K562 (cell line): ENCODE measurements around the gene GNPTAB. TPM values are rescaled to one million over a fixed set of nuclear protein-coding genes. Genes with fewer than 3 reads are reported as not detected.

Experiments used
- DMBX1 ChIP-seq: fragments of 250-450 bp; sonication (Bioruptor Pico); IDR thresholded peaks from 2 replicates; pipeline ENCODE4 v1.8.0; 2022; ENCODE audit warnings: inconsistent platforms, mild to moderate bottlenecking, moderate library complexity, borderline replicate concordance
- EZH2 ChIP-seq: IDR thresholded peaks from 2 replicates; pipeline ENCODE4 v1.6.1; 2012; ENCODE audit warnings: low read depth, mild to moderate bottlenecking, inconsistent platforms, low read length, borderline replicate concordance
- HLTF ChIP-seq: fragments of 450-650 bp; IDR thresholded peaks from 2 replicates; pipeline ENCODE4 v1.6.1; 2016
- KDM1A ChIP-seq, 2 experiments: fragments of 450-650 bp; IDR thresholded peaks; 2 replicates each; pipeline ENCODE4 v1.6.1; 2016; ENCODE audit warnings: mild to moderate bottlenecking in 2 of 2
- LARP7 ChIP-seq: fragments of 450-650 bp; IDR thresholded peaks from 2 replicates; pipeline ENCODE4 v1.6.1; 2016
- PML ChIP-seq: IDR thresholded peaks from 2 replicates; pipeline ENCODE4 v1.6.1; 2012; ENCODE audit warnings: low read length, inconsistent platforms
- RBM14 ChIP-seq: fragments of 200-400 bp; formaldehyde crosslinking; IDR thresholded peaks from 2 replicates; pipeline ENCODE4 v1.6.1; 2018; ENCODE audit warnings: low read depth, mild to moderate bottlenecking, low read length, moderate library complexity, borderline replicate concordance; ENCODE audit not compliant: insufficient read depth
- RFX1 ChIP-seq: fragments of 450-650 bp; IDR thresholded peaks from 2 replicates; pipeline ENCODE4 v1.6.1; 2016; ENCODE audit warnings: mild to moderate bottlenecking, moderate library complexity
- SAFB ChIP-seq: fragments of 200-400 bp; formaldehyde crosslinking; IDR thresholded peaks from 2 replicates; pipeline ENCODE4 v1.6.1; 2017; ENCODE audit warnings: low read depth, low read length, borderline replicate concordance
- TAL1 ChIP-seq: fragments of 450-650 bp; IDR thresholded peaks from 2 replicates; pipeline ENCODE4 v1.6.1; 2016; ENCODE audit warnings: mild to moderate bottlenecking
- TCF3 ChIP-seq: sonication (generic); formaldehyde crosslinking; IDR thresholded peaks from 2 replicates; pipeline ENCODE4 v1.4.0; 2020; ENCODE audit warnings: mild to moderate bottlenecking, missing genetic modification reagents
- U2AF1 ChIP-seq: fragments of 200-400 bp; formaldehyde crosslinking; optimal IDR thresholded peaks from 2 replicates; pipeline ENCODE3; 2017; ENCODE audit warnings: mild to moderate bottlenecking, low read depth, low read length, moderate library complexity
- ZBTB7A ChIP-seq: IDR thresholded peaks from 2 replicates; pipeline ENCODE4 v1.6.1; 2011; ENCODE audit warnings: low read depth, mild to moderate bottlenecking, low read length, moderate library complexity, borderline replicate concordance; ENCODE audit not compliant: control insufficient read depth
- ZNF146 ChIP-seq: IDR thresholded peaks from one replicate; pipeline ENCODE4 v1.6.1; 2018; ENCODE audit warnings: missing compliant biosample characterization; ENCODE audit not compliant: unreplicated experiment
- ZNF778 ChIP-seq: fragments of 450-650 bp; formaldehyde crosslinking; IDR thresholded peaks from 2 replicates; pipeline ENCODE4 v1.4.0; 2020; ENCODE audit warnings: mild to moderate bottlenecking, moderate library complexity
- ZNF79 ChIP-seq: fragments of 250-450 bp; sonication (Bioruptor Pico); IDR thresholded peaks from 2 replicates; pipeline ENCODE4 v1.4.0; 2020; ENCODE audit warnings: low read depth, mild to moderate bottlenecking, moderate library complexity
- polyA plus RNA-seq, 8 experiments: library from polyadenylated mRNA; depleted of rRNA in 4 of 8; stranded (reverse) in 5 of 8; unstranded in 3 of 8; fragments of >200 nt; fragmentation: Nextera tagmentation in 2 of 8; fragmentation: Illumina TruSeq in 1 of 8; extraction: Ambion mirVana in 2 of 8; extraction: Trizol in 1 of 8; gene quantifications; 2 replicates each; pipeline versions ENCODE4 v1.2.1 to v1.2.3, GENCODE V29; 2011 to 2014; ENCODE audit warnings: inconsistent platforms in 1 of 8, missing spikeins in 1 of 8
- total RNA-seq, 7 experiments: library from RNA; depleted of rRNA in 6 of 7; stranded (reverse); fragments of >200 nt in 6 of 7; fragmentation: Illumina TruSeq in 2 of 7; extraction: Trizol in 2 of 7; gene quantifications; 2 replicates each; pipeline versions ENCODE4 v1.2.1 to v1.2.3, GENCODE V29; 2011 to 2021; ENCODE audit warnings: low replicate concordance in 1 of 7
- TF ChIP-seq, protein P1 (sequence below): sonication (generic); formaldehyde crosslinking; IDR thresholded peaks from 2 replicates; pipeline ENCODE4 v1.8.0; 2022; ENCODE audit warnings: mild to moderate bottlenecking, missing genetic modification reagents
- TF ChIP-seq, protein P2 (sequence below): sonication (generic); formaldehyde crosslinking; IDR thresholded peaks from 2 replicates; pipeline ENCODE4 v1.8.0; 2023; ENCODE audit warnings: mild to moderate bottlenecking, missing genetic modification reagents
- TF ChIP-seq, protein P3 (sequence below): sonication (generic); formaldehyde crosslinking; IDR thresholded peaks from 2 replicates; pipeline ENCODE4 v1.5.0; 2020; ENCODE audit warnings: missing genetic modification reagents
- TF ChIP-seq, protein P4 (sequence below): sonication (generic); formaldehyde crosslinking; IDR thresholded peaks from 2 replicates; pipeline ENCODE4 v1.8.1; 2023; ENCODE audit warnings: mild to moderate bottlenecking, missing genetic modification reagents, moderate library complexity

GNPTAB gene
- total and polyA plus RNA-seq, 9 of the 15 experiments (the other 6 are each of a cell fraction or from before 2014, with no cell fraction given), result 5.9 to 23.2 (median 19.3) TPM

DNA sequence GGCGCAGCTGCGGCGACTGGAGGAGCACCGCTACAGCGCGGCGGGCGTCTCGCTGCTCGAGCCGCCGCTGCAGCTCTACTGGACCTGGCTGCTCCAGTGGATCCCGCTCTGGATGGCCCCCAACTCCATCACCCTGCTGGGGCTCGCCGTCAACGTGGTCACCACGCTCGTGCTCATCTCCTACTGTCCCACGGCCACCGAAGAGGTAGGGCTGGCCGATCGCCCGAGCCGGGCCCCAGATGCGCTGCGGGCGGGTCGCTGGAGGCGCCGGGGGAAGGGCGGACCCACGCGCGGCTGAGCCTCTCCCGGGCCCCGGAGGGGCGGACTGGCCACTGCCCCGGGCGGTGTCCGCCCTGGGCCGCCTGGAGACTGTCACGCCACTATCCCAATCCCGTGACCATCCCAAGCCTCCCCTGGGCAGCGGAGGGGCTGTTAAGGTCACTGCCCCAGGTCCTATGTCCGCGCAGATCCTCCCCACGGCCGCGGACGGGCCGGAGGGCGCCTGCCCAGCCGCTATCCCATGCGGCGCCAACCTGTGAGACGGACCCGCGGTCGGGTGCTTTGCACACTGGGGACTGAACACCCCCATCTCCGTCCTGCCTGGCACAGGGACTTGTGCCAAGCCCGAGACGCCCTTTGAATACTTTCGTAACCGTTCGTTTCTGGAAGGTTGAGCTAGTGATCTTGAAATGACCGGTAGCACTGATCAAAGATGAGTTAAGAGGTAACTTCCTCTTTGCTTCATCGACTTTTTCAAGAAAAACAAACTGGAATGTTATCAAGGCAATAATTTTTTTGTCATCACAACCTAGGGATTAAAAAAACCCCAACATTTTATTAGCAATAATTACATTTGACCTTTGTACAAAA is 132.6 kb downstream of the GNPTAB start (continued):
- TF ChIP-seq, protein P1, sequence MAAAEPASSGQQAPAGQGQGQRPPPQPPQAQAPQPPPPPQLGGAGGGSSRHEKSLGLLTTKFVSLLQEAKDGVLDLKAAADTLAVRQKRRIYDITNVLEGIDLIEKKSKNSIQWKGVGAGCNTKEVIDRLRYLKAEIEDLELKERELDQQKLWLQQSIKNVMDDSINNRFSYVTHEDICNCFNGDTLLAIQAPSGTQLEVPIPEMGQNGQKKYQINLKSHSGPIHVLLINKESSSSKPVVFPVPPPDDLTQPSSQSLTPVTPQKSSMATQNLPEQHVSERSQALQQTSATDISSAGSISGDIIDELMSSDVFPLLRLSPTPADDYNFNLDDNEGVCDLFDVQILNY (CRISPR knock-in tag), result no peak
- no peak for TF ChIP-seq ZNF146 (CRISPR knock-in tag)
- TF ChIP-seq, protein P2, sequence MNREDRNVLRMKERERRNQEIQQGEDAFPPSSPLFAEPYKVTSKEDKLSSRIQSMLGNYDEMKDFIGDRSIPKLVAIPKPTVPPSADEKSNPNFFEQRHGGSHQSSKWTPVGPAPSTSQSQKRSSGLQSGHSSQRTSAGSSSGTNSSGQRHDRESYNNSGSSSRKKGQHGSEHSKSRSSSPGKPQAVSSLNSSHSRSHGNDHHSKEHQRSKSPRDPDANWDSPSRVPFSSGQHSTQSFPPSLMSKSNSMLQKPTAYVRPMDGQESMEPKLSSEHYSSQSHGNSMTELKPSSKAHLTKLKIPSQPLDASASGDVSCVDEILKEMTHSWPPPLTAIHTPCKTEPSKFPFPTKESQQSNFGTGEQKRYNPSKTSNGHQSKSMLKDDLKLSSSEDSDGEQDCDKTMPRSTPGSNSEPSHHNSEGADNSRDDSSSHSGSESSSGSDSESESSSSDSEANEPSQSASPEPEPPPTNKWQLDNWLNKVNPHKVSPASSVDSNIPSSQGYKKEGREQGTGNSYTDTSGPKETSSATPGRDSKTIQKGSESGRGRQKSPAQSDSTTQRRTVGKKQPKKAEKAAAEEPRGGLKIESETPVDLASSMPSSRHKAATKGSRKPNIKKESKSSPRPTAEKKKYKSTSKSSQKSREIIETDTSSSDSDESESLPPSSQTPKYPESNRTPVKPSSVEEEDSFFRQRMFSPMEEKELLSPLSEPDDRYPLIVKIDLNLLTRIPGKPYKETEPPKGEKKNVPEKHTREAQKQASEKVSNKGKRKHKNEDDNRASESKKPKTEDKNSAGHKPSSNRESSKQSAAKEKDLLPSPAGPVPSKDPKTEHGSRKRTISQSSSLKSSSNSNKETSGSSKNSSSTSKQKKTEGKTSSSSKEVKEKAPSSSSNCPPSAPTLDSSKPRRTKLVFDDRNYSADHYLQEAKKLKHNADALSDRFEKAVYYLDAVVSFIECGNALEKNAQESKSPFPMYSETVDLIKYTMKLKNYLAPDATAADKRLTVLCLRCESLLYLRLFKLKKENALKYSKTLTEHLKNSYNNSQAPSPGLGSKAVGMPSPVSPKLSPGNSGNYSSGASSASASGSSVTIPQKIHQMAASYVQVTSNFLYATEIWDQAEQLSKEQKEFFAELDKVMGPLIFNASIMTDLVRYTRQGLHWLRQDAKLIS (CRISPR knock-in tag), result 0 out of 2 replicates have a peak, but pooled peaks have one; percentile 18
- no peak for TF ChIP-seq LARP7
- no peak for TF ChIP-seq TCF3
- no peak for TF ChIP-seq RFX1
- TF ChIP-seq, protein P3, sequence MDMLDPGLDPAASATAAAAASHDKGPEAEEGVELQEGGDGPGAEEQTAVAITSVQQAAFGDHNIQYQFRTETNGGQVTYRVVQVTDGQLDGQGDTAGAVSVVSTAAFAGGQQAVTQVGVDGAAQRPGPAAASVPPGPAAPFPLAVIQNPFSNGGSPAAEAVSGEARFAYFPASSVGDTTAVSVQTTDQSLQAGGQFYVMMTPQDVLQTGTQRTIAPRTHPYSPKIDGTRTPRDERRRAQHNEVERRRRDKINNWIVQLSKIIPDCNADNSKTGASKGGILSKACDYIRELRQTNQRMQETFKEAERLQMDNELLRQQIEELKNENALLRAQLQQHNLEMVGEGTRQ (CRISPR knock-in tag), result no peak
- no peak for TF ChIP-seq ZNF778 (CRISPR knock-in tag)
- no peak for TF ChIP-seq TAL1
- TF ChIP-seq DMBX1, result no peak
- no peak for TF ChIP-seq RBM14
- TF ChIP-seq SAFB, result peak; percentile 88
- no peak for TF ChIP-seq HLTF
- no peak for TF ChIP-seq ZNF79 (CRISPR knock-in tag)
- no peak for TF ChIP-seq U2AF1
- peak; percentile 43; the same call in 1 of the 2 replicates for TF ChIP-seq ZBTB7A
- TF ChIP-seq, protein P4, sequence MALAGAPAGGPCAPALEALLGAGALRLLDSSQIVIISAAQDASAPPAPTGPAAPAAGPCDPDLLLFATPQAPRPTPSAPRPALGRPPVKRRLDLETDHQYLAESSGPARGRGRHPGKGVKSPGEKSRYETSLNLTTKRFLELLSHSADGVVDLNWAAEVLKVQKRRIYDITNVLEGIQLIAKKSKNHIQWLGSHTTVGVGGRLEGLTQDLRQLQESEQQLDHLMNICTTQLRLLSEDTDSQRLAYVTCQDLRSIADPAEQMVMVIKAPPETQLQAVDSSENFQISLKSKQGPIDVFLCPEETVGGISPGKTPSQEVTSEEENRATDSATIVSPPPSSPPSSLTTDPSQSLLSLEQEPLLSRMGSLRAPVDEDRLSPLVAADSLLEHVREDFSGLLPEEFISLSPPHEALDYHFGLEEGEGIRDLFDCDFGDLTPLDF (CRISPR knock-in tag), result no peak
- TF ChIP-seq KDM1A (IDR thresholded peaks at IDR 0.05), result 0 out of 4 replicates have a peak, but pooled peaks of 1 of the 2 experiments have one; percentile 13
- TF ChIP-seq PML, result no peak
- TF ChIP-seq EZH2, result no peak
